Neural cell (in vitro differentiated cells): ENCODE measurements around the gene GIT2.

Source experiments
- CTCF ChIP-seq: fragments of 450-650 bp; IDR thresholded peaks from 2 replicates; pipeline ENCODE4 v1.5.1; 2014; ENCODE audit warnings: antibody characterized with exemption, mild to moderate bottlenecking, moderate library complexity; ENCODE audit not compliant: poor library complexity, severe bottlenecking
- EP300 ChIP-seq: fragments of 450-650 bp; conservative IDR thresholded peaks from 2 replicates; pipeline ENCODE4 v1.6.1; 2014; ENCODE audit warnings: antibody characterized with exemption, mild to moderate bottlenecking, moderate library complexity; ENCODE audit not compliant: poor library complexity, severe bottlenecking
- EZH2 ChIP-seq: fragments of 200-600, 300-800 bp; shearing (Covaris generic), sonication (generic); IDR thresholded peaks from 2 replicates; pipeline ENCODE4 v1.6.1; 2014; ENCODE audit warnings: antibody characterized with exemption, low read length, borderline replicate concordance, mild to moderate bottlenecking; ENCODE audit not compliant: insufficient read depth, poor library complexity, severe bottlenecking
- POLR2AphosphoS5 ChIP-seq: IDR thresholded peaks from 2 replicates; pipeline ENCODE4 v1.6.1; 2012
- RAD21 ChIP-seq: fragments of 450-650 bp; conservative IDR thresholded peaks from 2 replicates; pipeline ENCODE4 v1.6.1; 2014; ENCODE audit warnings: antibody characterized with exemption, mild to moderate bottlenecking, moderate library complexity
- REST ChIP-seq: IDR thresholded peaks from 2 replicates; pipeline ENCODE4 v1.6.1; 2012; ENCODE audit warnings: borderline replicate concordance
- SMC3 ChIP-seq: fragments of 450-650 bp; conservative IDR thresholded peaks from 2 replicates; pipeline ENCODE4 v1.6.1; 2014; ENCODE audit warnings: antibody characterized with exemption, mild to moderate bottlenecking, moderate library complexity; ENCODE audit not compliant: poor library complexity
- TAF1 ChIP-seq: IDR thresholded peaks from 2 replicates; pipeline ENCODE4 v1.6.1; 2012; ENCODE audit warnings: low read depth

DNA sequence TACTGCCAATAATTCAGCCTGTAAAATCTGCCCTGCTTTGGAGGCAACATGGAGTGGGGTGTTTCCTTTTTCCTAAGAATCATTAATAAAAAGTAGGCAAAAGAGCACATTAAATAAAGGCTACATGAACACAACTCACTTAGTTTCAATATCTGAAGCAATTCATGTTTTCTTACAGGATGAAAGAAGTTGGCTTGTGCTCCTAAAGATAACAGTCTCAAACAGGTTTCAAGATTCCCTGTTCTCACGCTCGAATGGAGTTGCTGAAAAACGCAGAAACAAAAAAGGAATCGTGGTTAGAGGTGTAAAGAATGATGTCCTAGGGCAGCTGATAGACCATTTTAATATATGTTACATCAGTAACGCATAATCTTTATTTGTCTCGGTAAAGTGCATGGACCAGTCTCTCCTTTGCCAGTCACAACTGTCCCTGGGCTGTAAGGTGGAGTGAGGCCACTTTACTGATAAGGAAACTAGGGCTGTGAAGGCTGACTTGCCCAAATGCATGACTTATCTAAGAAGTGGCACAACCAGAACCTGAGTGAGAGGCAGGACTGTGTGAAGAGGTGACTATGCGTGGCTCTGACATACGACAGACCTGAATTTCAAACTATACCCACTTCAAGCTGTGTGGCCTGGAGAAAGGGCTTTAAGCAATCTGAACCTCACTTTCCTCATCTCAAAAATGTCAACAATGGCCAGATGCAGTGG, 12.6 kb downstream of the GIT2 start:
- TF ChIP-seq CTCF = no peak
- TF ChIP-seq SMC3 = no peak
- no peak for TF ChIP-seq EP300
- no peak for TF ChIP-seq EZH2
- no peak for TF ChIP-seq REST
- no peak for TF ChIP-seq POLR2AphosphoS5
- TF ChIP-seq RAD21 = no peak
- no peak for TF ChIP-seq TAF1
